H1 (cell line): ENCODE results near the gene ABHD11. TPM values are rescaled to one million over a fixed set of nuclear protein-coding genes. Genes with fewer than 3 reads are reported as not detected.
A peak's percentile ranks its signal among the peaks of the same experiment; 100 is the strongest.

ENCODE experiments used
- BACH1 ChIP-seq: IDR thresholded peaks from 2 replicates; pipeline ENCODE4 v1.6.1; 2012; ENCODE audit warnings: low read length, improper control_type of control experiment
- CHD1 ChIP-seq: IDR thresholded peaks from 2 replicates; pipeline ENCODE4 v1.6.1; 2012; ENCODE audit warnings: low read depth, low read length, improper control_type of control experiment
- CTBP2 ChIP-seq: IDR thresholded peaks from 2 replicates; pipeline ENCODE4 v1.7.0; 2011; ENCODE audit warnings: borderline replicate concordance, mild to moderate bottlenecking, moderate library complexity, mixed read lengths, low read length; ENCODE audit not compliant: insufficient read depth, insufficient read length
- JUND ChIP-seq: IDR thresholded peaks from 2 replicates; pipeline ENCODE4 v1.6.1; 2011; ENCODE audit warnings: mild to moderate bottlenecking, improper control_type of control experiment, low read length
- NRF1 ChIP-seq: IDR thresholded peaks from 2 replicates; pipeline ENCODE4 v1.6.1; 2011; ENCODE audit warnings: mild to moderate bottlenecking, low read depth, low read length, improper control_type of control experiment
- POLR2AphosphoS5 ChIP-seq: IDR thresholded peaks from 2 replicates; pipeline ENCODE4 v1.6.1; 2011; ENCODE audit warnings: low read depth, low read length
- SRF ChIP-seq: IDR thresholded peaks from 2 replicates; pipeline ENCODE4 v1.6.1; 2011; ENCODE audit warnings: mild to moderate bottlenecking, low read depth, low read length, moderate library complexity
- SUZ12 ChIP-seq: fragments of 200-600 bp; sonication (generic); IDR thresholded peaks from 2 replicates; pipeline ENCODE4 v1.6.1; 2012; ENCODE audit warnings: mild to moderate bottlenecking, inconsistent platforms, low read length, moderate library complexity, mixed read lengths
- TEAD4 ChIP-seq: IDR thresholded peaks from 2 replicates; pipeline ENCODE4 v1.6.1; 2012; ENCODE audit warnings: low read depth, low read length, inconsistent platforms, mixed read lengths
- USF2 ChIP-seq: IDR thresholded peaks from 2 replicates; pipeline ENCODE4 v1.6.1; 2011; ENCODE audit warnings: low read length, improper control_type of control experiment
- ZNF274 ChIP-seq: IDR thresholded peaks from 2 replicates; pipeline ENCODE4 v1.7.0; 2012; ENCODE audit warnings: low read length, borderline replicate concordance; ENCODE audit errors: extremely low read depth
- polyA plus RNA-seq, 7 experiments: library from polyadenylated mRNA; depleted of rRNA in 3 of 7; stranded (reverse) in 5 of 7; unstranded in 2 of 7; fragments of >200 nt in 5 of 7; fragments of 200-250 nt in 2 of 7; gene quantifications; 1 replicate in 5 of 7; 2 replicates in 1 of 7; 4 replicates in 1 of 7; pipeline versions ENCODE4 v1.2.1 to v1.2.3, GENCODE V29; 2011 to 2013; ENCODE audit warnings: missing spikeins in 2 of 7, mixed read lengths in 2 of 7
- total RNA-seq: library from RNA; stranded (reverse); fragmentation: NEBNext Ultra II Directional; extraction: Animal tissue kit (Norgen Biotek cat#: 25700); gene quantifications from 2 replicates; pipeline ENCODE4 v1.2.1, GENCODE V29; 2021
- TF ChIP-seq, protein P1 (sequence below), 3 experiments: IDR thresholded peaks; 1 replicate in 2 of 3; 2 replicates in 1 of 3; pipeline versions ENCODE4 v1.5.1 to v1.6.1; 2011; ENCODE audit warnings: low read length in 3 of 3, mild to moderate bottlenecking in 3 of 3, inconsistent platforms in 2 of 3, low read depth in 1 of 3, moderate library complexity in 1 of 3; ENCODE audit not compliant: insufficient read depth in 1 of 3; ENCODE audit errors: control extremely low read depth in 1 of 3

Gene ABHD11
- total and polyA plus RNA-seq, 2 of the 8 experiments (the other 6 are each of a cell fraction or from before 2014, with no cell fraction given): 19.8 to 42.2 TPM

DNA sequence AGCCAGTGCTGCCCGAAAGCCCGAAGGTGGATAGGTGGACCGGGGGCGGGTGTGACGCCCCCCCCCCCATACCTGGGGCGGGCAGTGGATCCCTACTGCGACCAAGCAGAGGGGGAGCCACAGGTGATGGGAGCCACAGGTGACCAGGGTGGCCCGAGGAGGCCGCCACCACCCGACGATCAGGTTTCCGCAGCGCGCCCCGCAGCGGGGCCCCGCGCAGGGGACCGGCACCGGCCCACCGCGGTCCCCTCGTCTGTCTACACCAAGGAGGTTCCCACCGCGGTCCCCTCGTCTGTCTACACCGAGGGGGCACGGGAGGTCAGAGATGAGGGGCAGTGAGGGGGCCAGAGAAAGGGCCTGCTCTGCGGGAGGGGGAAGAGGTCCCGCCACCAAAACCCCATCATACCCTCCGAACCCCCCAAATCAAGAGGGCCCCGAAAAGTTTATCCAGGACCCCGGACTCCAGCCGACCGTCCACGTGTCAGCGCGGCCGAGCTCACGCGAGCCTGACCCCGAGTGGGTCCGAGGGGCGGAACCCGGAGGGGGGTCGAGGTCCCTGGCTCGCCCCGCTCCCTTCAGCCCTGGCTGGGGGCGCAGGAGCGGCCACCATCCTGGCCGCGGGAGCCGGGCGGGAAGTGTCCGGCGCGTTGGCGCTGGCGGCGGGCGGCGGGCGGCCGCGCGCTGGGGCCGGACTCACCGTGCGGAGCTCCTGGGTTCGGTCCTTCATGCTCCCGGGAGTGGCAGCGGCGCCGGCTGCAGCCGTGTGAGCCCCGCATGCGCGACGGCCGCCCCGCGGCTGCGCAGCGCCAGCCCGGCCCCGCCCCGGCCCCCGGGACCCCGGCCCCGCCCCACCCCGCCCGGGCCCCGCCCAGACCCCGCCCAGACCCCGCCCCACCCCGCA, 19.4 kb downstream of the ABHD11 start, which contains the start of gene STX1A (continued):
- TF ChIP-seq NRF1 (peak; percentile 59), USF2 (no peak), CTBP2 (no peak), POLR2AphosphoS5 (no peak), JUND (no peak), TEAD4 (no peak), CHD1 (no peak), ZNF274 (no peak), BACH1 (0 out of 2 replicates have a peak, but pooled peaks have one; percentile 37), SUZ12 (0 out of 2 replicates have a peak, but pooled peaks have one; percentile 9), SRF (no peak)
- TF ChIP-seq, protein P1, sequence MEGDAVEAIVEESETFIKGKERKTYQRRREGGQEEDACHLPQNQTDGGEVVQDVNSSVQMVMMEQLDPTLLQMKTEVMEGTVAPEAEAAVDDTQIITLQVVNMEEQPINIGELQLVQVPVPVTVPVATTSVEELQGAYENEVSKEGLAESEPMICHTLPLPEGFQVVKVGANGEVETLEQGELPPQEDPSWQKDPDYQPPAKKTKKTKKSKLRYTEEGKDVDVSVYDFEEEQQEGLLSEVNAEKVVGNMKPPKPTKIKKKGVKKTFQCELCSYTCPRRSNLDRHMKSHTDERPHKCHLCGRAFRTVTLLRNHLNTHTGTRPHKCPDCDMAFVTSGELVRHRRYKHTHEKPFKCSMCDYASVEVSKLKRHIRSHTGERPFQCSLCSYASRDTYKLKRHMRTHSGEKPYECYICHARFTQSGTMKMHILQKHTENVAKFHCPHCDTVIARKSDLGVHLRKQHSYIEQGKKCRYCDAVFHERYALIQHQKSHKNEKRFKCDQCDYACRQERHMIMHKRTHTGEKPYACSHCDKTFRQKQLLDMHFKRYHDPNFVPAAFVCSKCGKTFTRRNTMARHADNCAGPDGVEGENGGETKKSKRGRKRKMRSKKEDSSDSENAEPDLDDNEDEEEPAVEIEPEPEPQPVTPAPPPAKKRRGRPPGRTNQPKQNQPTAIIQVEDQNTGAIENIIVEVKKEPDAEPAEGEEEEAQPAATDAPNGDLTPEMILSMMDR (IDR thresholded peaks at IDR 0.05; ENCODE audit: control extremely low read depth in 1 of 3, insufficient read depth in 1 of 3, low read depth in 1 of 3, low read length in 3 of 3): no peak
